Right atrium auricular region (tissue), 2 donors: ENCODE measurements around the gene CLTC. TPM values are rescaled to one million over a fixed set of nuclear protein-coding genes. Genes with fewer than 3 reads are reported as not detected.

Experiments used
- DNase-seq: peaks from one replicate; pipeline ENCODE4 v3.0.0-alpha.2; 2019; ENCODE audit warnings: low spot score
- H3K27ac ChIP-seq, 2 donors: fragments of 200-600 bp; sonication (generic); 1 replicate in 1 of 2; 2 replicates in 1 of 2; pipeline ENCODE4 v1.5.1; 2016 to 2019
- H3K27me3 ChIP-seq, 2 donors: fragments of 200-600 bp; sonication (generic); one replicate each; pipeline versions ENCODE4 v1.5.1 to v1.6.0; 2017 to 2019
- H3K36me3 ChIP-seq: fragments of 200-600 bp; sonication (generic); one replicate; pipeline ENCODE4 v1.5.1; 2016
- H3K4me1 ChIP-seq, 2 donors: fragments of 200-600 bp; sonication (generic); one replicate each; pipeline versions ENCODE4 v1.5.1 to v1.6.0; 2017 to 2019
- H3K4me3 ChIP-seq, 2 donors: fragments of 200-600 bp; sonication (generic); 1 replicate in 1 of 2; 2 replicates in 1 of 2; pipeline ENCODE4 v1.5.1; 2017 to 2019; ENCODE audit warnings: mild to moderate bottlenecking in 1 of 2, moderate library complexity in 1 of 2
- H3K9me3 ChIP-seq, 2 donors: fragments of 200-600 bp; sonication (generic); one replicate each; pipeline ENCODE4 v1.5.1; 2019
- total RNA-seq, 2 donors: library from RNA; depleted of rRNA; stranded (reverse); fragments of >200 nt; gene quantifications; one replicate each; pipeline ENCODE4 v1.1.0, GENCODE V29; 2016
- TF ChIP-seq, protein P1 (sequence below), 2 donors: fragments of 200-600 bp; sonication (generic); IDR thresholded peaks; one replicate each; pipeline ENCODE4 v1.5.1; 2019; ENCODE audit warnings: antibody characterized with exemption in 2 of 2

The CLTC gene
- total RNA-seq, 2 donors from 2014 or later = 183 to 256 TPM

DNA sequence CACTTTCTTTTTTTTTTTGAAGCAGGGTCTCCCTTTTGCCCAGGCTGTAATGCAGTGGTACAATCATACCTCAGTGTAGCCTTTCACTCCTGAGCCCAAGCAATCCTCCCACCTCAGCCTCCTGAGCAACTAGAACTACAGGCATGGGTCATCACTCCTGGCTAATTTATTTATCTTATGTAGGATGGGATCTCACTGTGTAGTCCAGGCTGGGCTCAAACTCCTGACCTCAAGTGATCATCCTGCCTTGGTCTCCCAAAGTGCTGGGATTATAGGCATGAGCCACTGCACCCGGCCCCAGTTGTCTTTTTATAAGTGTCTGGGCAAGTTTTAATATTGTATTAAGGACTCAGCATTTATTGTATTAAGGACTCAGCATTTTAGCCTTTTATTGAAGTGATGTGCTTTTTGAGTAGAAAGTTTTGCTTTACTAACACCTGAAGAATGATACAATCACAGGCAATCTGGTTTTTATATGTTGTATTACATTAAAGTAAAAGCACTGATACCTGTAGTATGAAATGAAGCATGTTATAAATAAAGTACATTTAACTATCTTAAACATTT is 110.7 kb downstream of the CLTC start:
- TF ChIP-seq, protein P1, sequence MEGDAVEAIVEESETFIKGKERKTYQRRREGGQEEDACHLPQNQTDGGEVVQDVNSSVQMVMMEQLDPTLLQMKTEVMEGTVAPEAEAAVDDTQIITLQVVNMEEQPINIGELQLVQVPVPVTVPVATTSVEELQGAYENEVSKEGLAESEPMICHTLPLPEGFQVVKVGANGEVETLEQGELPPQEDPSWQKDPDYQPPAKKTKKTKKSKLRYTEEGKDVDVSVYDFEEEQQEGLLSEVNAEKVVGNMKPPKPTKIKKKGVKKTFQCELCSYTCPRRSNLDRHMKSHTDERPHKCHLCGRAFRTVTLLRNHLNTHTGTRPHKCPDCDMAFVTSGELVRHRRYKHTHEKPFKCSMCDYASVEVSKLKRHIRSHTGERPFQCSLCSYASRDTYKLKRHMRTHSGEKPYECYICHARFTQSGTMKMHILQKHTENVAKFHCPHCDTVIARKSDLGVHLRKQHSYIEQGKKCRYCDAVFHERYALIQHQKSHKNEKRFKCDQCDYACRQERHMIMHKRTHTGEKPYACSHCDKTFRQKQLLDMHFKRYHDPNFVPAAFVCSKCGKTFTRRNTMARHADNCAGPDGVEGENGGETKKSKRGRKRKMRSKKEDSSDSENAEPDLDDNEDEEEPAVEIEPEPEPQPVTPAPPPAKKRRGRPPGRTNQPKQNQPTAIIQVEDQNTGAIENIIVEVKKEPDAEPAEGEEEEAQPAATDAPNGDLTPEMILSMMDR (IDR thresholded peaks at IDR 0.05) = no peak
- Histone ChIP-seq H3K27ac (no peak overlapping the region), H3K4me3 (no peak overlapping the region), H3K36me3 (peaks cover 11% of the 10 kb centered on the region), H3K4me1 (peaks cover 0 to 9% of the 10 kb centered on the region in 2 donors), H3K27me3 (no peaks in the 10 kb centered on the region), H3K9me3 (no peaks in the 10 kb centered on the region)
- no peak for DNase-seq

DNA sequence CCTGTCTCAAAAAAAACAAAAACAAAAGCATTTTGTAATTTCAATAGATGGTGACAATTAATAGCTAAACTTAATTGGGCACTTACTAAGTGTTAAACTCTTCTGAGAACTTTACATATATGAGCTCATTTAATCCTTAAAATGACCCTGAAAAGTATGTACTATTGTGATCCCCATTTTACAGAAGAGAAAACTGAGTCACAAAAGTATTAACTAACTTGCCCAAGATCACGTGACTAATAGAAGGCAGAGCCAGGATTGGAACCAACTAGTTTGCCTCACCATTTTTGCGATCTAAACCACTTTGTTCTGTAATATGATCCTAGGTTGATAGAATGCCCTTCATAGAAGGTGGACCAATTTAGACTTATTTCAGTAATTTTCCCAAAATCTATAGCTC is 114.0 kb downstream of the CLTC start:
- Histone ChIP-seq H3K4me1 (peaks cover 0 to 7% of the 10 kb centered on the region in 2 donors), H3K27me3 (no peaks in the 10 kb centered on the region), H3K4me3 (no peak overlapping the region), H3K27ac (no peak overlapping the region), H3K36me3 (peaks cover 19% of the 10 kb centered on the region), H3K9me3 (no peaks in the 10 kb centered on the region)
- TF ChIP-seq, protein P1 (IDR thresholded peaks at IDR 0.05) = no peak
- no peak for DNase-seq

DNA sequence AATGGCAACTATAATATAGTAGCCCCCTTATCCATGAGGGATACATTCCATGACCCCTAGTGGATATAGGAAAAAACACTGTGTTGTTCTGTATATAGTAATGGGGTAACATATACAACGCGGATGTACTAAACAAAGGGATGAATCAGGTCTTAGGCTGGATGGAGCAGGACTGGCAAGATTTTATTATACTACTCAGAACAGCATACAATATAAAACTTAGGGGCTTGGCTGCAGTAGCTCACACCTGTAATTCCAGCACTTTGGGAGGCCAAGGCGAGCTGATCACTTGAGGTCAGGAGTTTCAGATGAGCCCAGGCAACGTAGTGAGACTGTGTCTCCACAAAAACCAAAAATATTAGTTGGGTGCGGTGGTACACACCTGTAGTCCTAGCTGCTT is 114.5 kb downstream of the CLTC start:
- Histone ChIP-seq H3K9me3 (no peaks in the 10 kb centered on the region), H3K36me3 (peaks cover 19% of the 10 kb centered on the region), H3K4me3 (no peak overlapping the region), H3K27me3 (no peaks in the 10 kb centered on the region), H3K4me1 (peaks cover 0 to 2% of the 10 kb centered on the region in 2 donors), H3K27ac (no peak overlapping the region)
- no peak for DNase-seq
- TF ChIP-seq, protein P1 (IDR thresholded peaks at IDR 0.05) = no peak

DNA sequence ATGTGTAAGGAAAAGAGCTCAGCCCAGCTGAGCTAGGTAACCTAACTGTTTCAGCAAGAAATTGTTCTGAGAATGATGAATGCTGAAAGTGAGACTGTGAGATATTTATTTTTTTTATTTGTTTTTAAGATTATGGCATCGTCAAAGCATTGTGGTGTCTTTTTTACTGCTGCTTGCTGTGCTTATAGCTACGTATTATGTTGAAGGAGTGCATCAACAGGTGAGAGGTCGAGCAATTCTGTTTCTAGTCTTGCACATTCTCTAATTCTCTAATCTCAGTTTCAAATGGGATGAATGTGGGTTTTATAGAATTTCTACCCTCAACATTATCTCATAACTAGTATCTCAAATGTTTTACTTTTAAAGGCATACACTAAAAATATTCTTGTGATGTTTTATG is 117.6 kb downstream of the CLTC start:
- TF ChIP-seq, protein P1 (IDR thresholded peaks at IDR 0.05) = no peak
- Histone ChIP-seq H3K9me3 (no peaks in the 10 kb centered on the region), H3K36me3 (peaks cover 19% of the 10 kb centered on the region), H3K27ac (no peak overlapping the region), H3K27me3 (no peaks in the 10 kb centered on the region), H3K4me3 (no peak overlapping the region), H3K4me1 (no peaks in the 10 kb centered on the region)
- DNase-seq = no peak

DNA sequence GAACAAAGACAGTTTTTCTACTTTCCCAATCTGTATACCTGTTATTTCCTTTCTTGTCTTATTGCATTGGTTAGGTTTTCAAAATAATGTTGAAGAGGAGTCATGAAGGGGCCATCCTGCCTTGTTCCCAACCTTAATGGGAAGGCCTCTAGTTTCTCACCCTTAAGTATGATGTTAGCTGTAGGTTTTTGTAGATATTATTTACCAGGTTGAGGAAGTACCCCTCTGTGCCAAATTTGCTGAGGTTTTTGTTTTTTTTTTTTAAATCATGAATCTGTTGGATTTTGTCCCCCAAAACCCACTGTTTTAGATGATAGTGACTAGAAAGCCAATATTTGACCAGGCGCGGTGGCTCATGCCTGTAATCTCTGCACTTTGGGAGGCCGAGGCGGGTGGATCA is 124.1 kb downstream of the CLTC start:
- H3K36me3 ChIP-seq = no peaks in the 10 kb centered on the region
- no peak overlapping the region for H3K4me3 ChIP-seq
- no peaks in the 10 kb centered on the region for H3K4me1 ChIP-seq
- no peaks in the 10 kb centered on the region for H3K9me3 ChIP-seq
- DNase-seq = no peak
- TF ChIP-seq, protein P1 (IDR thresholded peaks at IDR 0.05) = no peak
- no peaks in the 10 kb centered on the region for H3K27me3 ChIP-seq
- no peak overlapping the region for H3K27ac ChIP-seq

DNA sequence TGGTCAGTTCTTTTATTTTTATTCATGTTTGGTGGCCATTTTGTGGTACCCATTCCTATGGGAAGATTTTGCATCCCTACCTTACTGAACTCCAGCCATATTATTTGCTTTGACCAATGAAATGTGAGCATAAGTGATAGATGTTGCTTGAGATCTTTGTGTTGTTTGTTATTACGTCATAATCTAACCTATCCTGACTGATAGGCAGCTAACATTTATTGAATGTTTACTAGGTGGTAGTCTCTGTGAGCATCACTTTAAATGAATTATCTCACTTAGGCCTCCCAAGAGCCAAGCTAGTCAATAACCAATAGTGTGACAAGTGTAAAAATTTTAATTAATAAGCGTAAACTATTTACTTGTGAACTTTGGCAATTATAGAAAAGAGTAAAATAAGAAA is 125.3 kb downstream of the CLTC start:
- Histone ChIP-seq H3K36me3 (no peaks in the 10 kb centered on the region), H3K27me3 (no peaks in the 10 kb centered on the region), H3K9me3 (no peaks in the 10 kb centered on the region), H3K4me1 (no peaks in the 10 kb centered on the region), H3K4me3 (no peak overlapping the region), H3K27ac (no peak overlapping the region)
- TF ChIP-seq, protein P1 (IDR thresholded peaks at IDR 0.05) = no peak
- no peak for DNase-seq
